Glutamatergic neuron (in vitro differentiated cells): ENCODE results near the gene FBXW5. TPM values are rescaled to one million over a fixed set of nuclear protein-coding genes. Genes with fewer than 3 reads are reported as not detected.

Source experiments
- DNase-seq: peaks from one replicate; pipeline ENCODE4 v3.0.0; 2022
- H3K27ac Mint-ChIP-seq: one replicate; pipeline ENCODE4 v1.8.0; 2020; ENCODE audit warnings: mild to moderate bottlenecking, mixed read lengths, inconsistent platforms; ENCODE audit not compliant: unreplicated experiment
- H3K27me3 Mint-ChIP-seq: one replicate; pipeline ENCODE4 v1.8.0; 2020; ENCODE audit warnings: mild to moderate bottlenecking, moderate library complexity, mixed read lengths, inconsistent platforms; ENCODE audit not compliant: unreplicated experiment
- H3K36me3 Mint-ChIP-seq: one replicate; pipeline ENCODE4 v1.8.0; 2020; ENCODE audit warnings: mild to moderate bottlenecking, mixed read lengths, inconsistent platforms; ENCODE audit not compliant: unreplicated experiment
- H3K4me1 Mint-ChIP-seq: one replicate; pipeline ENCODE4 v1.8.0; 2020; ENCODE audit warnings: mild to moderate bottlenecking, low read depth, mixed read lengths, inconsistent platforms; ENCODE audit not compliant: unreplicated experiment
- H3K4me3 Mint-ChIP-seq: one replicate; pipeline ENCODE4 v1.8.0; 2020; ENCODE audit warnings: mild to moderate bottlenecking, mixed read lengths, inconsistent platforms; ENCODE audit not compliant: unreplicated experiment
- H3K9me3 Mint-ChIP-seq: one replicate; pipeline ENCODE4 v1.8.0; 2020; ENCODE audit warnings: mild to moderate bottlenecking, moderate library complexity, mixed read lengths, inconsistent platforms; ENCODE audit not compliant: unreplicated experiment
- CTCF ChIP-seq: fragments of 200-600 bp; sonication (generic); IDR thresholded peaks from one replicate; pipeline ENCODE4 v1.5.0; 2021; ENCODE audit not compliant: partially characterized antibody, unreplicated experiment
- total RNA-seq: library from RNA; stranded (reverse); fragmentation: NEBNext Ultra II Directional; extraction: Animal tissue kit (Norgen Biotek cat#: 25700); gene quantifications from one replicate; pipeline ENCODE4 v1.2.1, GENCODE V29; 2021; ENCODE audit not compliant: unreplicated experiment

The FBXW5 gene
- total RNA-seq, 1 donor from 2014 or later, result 77.9 TPM

GRCh38 chr9:136983167-136983566 lies 38.6 kb upstream of the FBXW5 start:
- H3K4me3 Mint-ChIP-seq, result no peak overlapping the region
- no peak for DNase-seq
- no peaks in the 10 kb centered on the region for H3K36me3 Mint-ChIP-seq
- H3K4me1 Mint-ChIP-seq, result peaks cover 4% of the 10 kb centered on the region
- no peak for TF ChIP-seq CTCF
- H3K9me3 Mint-ChIP-seq, result peaks cover 10% of the 10 kb centered on the region
- H3K27ac Mint-ChIP-seq, result no peak overlapping the region
- H3K27me3 Mint-ChIP-seq, result peaks cover 14% of the 10 kb centered on the region

GRCh38 chr9:136982232-136983051 lies 37.9 kb upstream of the FBXW5 start, which contains the start of gene LCNL1:
Gene LCNL1, plus strand, starts transcription at chr9:136982993. Its CDS starts 594 bp downstream, at chr9:136983587.
- H3K27me3 Mint-ChIP-seq, result peaks cover 11% of the 10 kb centered on the region
- H3K4me1 Mint-ChIP-seq, result peaks cover 4% of the 10 kb centered on the region
- H3K9me3 Mint-ChIP-seq, result peaks cover 7% of the 10 kb centered on the region
- no peaks in the 10 kb centered on the region for H3K36me3 Mint-ChIP-seq
- H3K4me3 Mint-ChIP-seq, result peak within 1 kb of the TSS; percentile 43
- no peak for TF ChIP-seq CTCF
- no peak within 1 kb of the TSS for H3K27ac Mint-ChIP-seq
- no peak for DNase-seq

GRCh38 chr9:136981588-136982231 lies 37.2 kb upstream of the FBXW5 start:
- Mint-ChIP-seq H3K27me3 (peaks cover 10% of the 10 kb centered on the region), H3K36me3 (no peaks in the 10 kb centered on the region), H3K4me1 (peaks cover 4% of the 10 kb centered on the region), H3K27ac (no peak overlapping the region), H3K9me3 (peaks cover 7% of the 10 kb centered on the region), H3K4me3 (no peak overlapping the region)
- no peak for DNase-seq
- no peak for TF ChIP-seq CTCF

- Mint-ChIP-seq H3K36me3 (no peaks in the 10 kb centered on the region), H3K9me3 (peaks cover 5% of the 10 kb centered on the region), H3K27ac (no peak overlapping the region), H3K4me1 (peaks cover 4% of the 10 kb centered on the region), H3K27me3 (peaks cover 5% of the 10 kb centered on the region), H3K4me3 (no peak overlapping the region)
- no peak for TF ChIP-seq CTCF
- DNase-seq, result no peak
Measured at GRCh38 chr9:136980669-136981478, 36.3 kb upstream of the FBXW5 start.
